Kidney epithelial cell (primary cell): ENCODE measurements around the gene COL4A1. TPM values are rescaled to one million over a fixed set of nuclear protein-coding genes. Genes with fewer than 3 reads are reported as not detected.

ENCODE experiments used
- DNase-seq: peaks from one replicate; pipeline ENCODE4 v3.0.0-alpha.2; 2010; ENCODE audit warnings: low read depth
- H3K27me3 ChIP-seq: 2 replicates; pipeline ENCODE4 v1.6.0; 2011; ENCODE audit warnings: low read length; ENCODE audit not compliant: control insufficient read depth, insufficient read depth
- H3K36me3 ChIP-seq: 2 replicates; pipeline ENCODE4 v1.5.1; 2011; ENCODE audit warnings: low read length; ENCODE audit not compliant: control insufficient read depth, insufficient read depth
- H3K4me3 ChIP-seq: 2 replicates; pipeline ENCODE4 v1.5.1; 2011; ENCODE audit warnings: low read depth, mild to moderate bottlenecking, control low read depth, low read length
- total RNA-seq: library from RNA; depleted of rRNA; stranded (reverse); fragments of >200 nt; gene quantifications from 2 replicates; pipeline ENCODE4 v1.2.3, GENCODE V29; 2015
- TF ChIP-seq, protein P1 (sequence below): IDR thresholded peaks from 2 replicates; pipeline ENCODE4 v1.5.1; 2011; ENCODE audit warnings: mild to moderate bottlenecking, moderate library complexity, low read length, control low read depth, inconsistent platforms; ENCODE audit not compliant: insufficient read depth, poor library complexity, severe bottlenecking

The COL4A1 gene
- total RNA-seq, 1 donor from 2014 or later, result 1,018 TPM

DNA sequence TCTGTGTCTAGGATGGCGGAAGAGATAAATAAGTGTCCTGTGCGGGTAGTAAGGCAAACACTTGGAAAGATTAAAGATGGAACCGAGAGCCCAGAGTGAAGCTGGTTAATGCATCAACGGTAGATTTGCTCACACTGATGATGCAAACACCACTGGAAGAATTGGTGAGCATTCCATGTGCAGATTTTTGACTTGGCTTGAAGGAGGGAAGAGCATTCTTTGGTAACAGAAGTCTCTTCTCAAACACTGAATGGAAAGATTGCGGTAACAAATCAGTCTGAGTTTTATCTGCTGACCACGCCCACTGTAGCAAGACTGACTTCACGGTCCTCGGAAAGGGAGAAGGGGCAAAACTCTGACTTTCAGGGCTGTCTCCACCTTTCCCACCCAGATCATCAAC is 112.5 kb downstream of the COL4A1 start:
- Histone ChIP-seq H3K27me3 (no peaks in the 10 kb centered on the region), H3K4me3 (no peak overlapping the region), H3K36me3 (peaks cover 14% of the 10 kb centered on the region)
- TF ChIP-seq, protein P1, sequence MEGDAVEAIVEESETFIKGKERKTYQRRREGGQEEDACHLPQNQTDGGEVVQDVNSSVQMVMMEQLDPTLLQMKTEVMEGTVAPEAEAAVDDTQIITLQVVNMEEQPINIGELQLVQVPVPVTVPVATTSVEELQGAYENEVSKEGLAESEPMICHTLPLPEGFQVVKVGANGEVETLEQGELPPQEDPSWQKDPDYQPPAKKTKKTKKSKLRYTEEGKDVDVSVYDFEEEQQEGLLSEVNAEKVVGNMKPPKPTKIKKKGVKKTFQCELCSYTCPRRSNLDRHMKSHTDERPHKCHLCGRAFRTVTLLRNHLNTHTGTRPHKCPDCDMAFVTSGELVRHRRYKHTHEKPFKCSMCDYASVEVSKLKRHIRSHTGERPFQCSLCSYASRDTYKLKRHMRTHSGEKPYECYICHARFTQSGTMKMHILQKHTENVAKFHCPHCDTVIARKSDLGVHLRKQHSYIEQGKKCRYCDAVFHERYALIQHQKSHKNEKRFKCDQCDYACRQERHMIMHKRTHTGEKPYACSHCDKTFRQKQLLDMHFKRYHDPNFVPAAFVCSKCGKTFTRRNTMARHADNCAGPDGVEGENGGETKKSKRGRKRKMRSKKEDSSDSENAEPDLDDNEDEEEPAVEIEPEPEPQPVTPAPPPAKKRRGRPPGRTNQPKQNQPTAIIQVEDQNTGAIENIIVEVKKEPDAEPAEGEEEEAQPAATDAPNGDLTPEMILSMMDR, result no peak
- DNase-seq, result no peak

DNA sequence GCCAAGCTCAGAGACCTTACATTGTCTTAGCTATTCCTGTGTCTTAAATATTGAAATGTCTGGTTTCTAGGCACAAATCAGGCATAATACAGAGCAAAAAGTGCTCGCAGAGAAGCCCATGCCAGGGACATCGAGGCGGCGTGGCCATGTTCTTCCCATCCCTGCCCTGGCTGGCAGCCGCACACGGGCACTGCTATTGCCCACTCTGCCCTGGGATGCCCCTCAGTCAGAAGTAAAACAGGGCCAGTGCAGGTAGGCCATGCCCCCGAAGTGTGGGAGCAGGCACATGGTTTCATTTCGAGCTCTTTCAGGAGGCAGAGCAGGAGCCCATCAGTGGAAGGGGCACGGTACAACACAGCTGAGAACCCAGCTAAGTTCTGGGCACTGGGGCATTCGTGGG is 113.5 kb downstream of the COL4A1 start:
- Histone ChIP-seq H3K27me3 (no peaks in the 10 kb centered on the region), H3K36me3 (peaks cover 16% of the 10 kb centered on the region), H3K4me3 (no peak overlapping the region)
- DNase-seq, result no peak
- TF ChIP-seq, protein P1, result no peak

GRCh38 chr13:110192472-110192871 is 114.5 kb downstream of the COL4A1 start:
- DNase-seq, result no peak
- Histone ChIP-seq H3K36me3 (peaks cover 17% of the 10 kb centered on the region), H3K27me3 (no peaks in the 10 kb centered on the region), H3K4me3 (no peak overlapping the region)
- TF ChIP-seq, protein P1, result no peak

DNA sequence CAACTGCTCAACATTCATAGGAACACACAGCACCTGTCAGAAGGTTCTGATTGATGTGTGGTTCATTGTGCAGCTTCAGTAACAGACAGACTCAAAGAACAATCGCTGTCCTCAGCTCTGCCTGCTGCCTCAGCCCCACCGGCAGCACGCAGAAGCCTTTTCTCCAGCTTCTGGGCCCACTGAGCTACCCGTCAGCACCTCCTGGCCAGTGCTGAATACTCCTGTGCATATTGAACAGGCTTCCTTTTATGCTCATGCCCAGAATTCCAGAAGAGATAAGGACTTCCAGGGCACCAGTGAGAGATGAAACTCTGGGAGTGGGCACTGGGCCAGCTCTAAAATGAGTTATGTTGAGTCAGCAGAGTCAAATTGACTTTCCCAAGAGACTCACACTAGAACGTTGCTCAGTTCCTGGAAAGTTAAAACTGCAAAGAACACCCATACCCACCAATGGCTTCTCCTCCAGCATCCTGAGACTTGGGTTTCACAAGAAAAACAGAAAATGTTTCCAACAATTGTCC is 119.3 kb downstream of the COL4A1 start:
- Histone ChIP-seq H3K27me3 (no peaks in the 10 kb centered on the region), H3K36me3 (peaks cover 8% of the 10 kb centered on the region), H3K4me3 (no peak overlapping the region)
- TF ChIP-seq, protein P1, result no peak
- no peak for DNase-seq

DNA sequence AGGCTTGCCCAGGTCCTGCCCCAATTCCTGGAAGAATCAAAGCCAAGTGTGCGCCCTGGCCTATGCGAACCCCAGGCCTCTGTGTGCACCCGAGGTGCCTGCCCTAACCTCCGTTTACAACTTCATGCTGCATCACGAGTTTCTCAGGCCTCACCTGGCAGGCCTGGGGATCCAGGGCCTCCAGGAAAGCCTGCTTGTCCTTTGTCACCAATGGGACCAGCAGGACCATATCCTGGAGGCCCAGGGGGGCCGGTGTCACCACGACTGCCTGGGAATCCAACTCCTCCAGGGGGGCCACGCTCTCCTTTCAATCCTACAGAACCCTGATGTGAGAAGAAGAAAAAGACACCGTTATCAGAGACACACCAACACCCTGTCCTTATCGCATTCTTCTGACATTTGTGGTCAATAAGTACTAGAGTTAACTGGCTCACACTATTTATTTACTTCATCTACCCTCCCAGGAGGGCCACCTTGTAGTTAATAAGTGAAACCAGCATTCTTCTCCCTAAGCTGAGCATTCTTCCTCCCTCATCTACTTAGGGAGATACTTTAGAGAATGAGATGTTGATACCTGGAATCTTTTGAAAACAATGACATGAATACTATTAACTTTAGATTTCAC is 120.6 kb downstream of the COL4A1 start:
- no peaks in the 10 kb centered on the region for H3K27me3 ChIP-seq
- H3K36me3 ChIP-seq, result peaks cover 3% of the 10 kb centered on the region

GRCh38 chr13:110185696-110186095 is 121.3 kb downstream of the COL4A1 start:
- Histone ChIP-seq H3K27me3 (no peaks in the 10 kb centered on the region), H3K36me3 (peaks cover 3% of the 10 kb centered on the region), H3K4me3 (no peak overlapping the region)
- TF ChIP-seq, protein P1, result no peak
- DNase-seq, result no peak

More for the DNA sequence above, 120.6 kb downstream of the COL4A1 start:
- no peak overlapping the region for H3K4me3 ChIP-seq
- TF ChIP-seq, protein P1, result no peak
- DNase-seq, result no peak
